ENCODE measurements around the gene CXCL1.

DNA sequence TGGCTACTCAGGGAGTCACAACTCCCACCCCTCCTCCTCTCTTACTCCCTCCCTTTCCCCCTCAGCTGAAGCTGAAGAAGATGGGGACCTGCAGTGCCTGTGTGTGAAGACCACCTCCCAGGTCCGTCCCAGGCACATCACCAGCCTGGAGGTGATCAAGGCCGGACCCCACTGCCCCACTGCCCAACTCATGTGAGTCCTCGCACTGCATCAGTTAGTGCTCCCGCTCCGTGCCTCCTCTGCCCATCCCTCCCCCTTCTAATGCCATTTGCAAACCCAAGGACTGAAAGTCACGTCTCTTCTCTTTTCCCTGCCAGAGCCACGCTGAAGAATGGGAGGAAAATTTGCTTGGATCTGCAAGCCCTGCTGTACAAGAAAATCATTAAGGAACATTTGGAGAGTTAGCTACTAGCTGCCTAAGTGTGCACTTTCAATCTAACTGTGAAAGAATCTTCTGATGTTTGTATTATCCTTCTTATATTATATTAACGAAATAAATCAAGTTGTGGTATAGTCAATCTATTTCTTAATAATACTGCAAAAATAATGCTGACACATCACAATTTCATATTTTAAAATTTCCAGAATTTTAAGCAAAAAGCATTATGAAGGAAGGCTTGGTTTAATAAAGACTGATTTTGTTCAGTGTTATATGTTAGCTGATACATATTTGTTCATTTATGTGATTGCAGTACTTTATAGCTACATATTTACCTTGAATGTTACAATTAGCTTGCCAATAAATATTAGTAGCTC is 15.3 kb upstream of the CXCL1 start:
- TF ChIP-seq, protein P1, sequence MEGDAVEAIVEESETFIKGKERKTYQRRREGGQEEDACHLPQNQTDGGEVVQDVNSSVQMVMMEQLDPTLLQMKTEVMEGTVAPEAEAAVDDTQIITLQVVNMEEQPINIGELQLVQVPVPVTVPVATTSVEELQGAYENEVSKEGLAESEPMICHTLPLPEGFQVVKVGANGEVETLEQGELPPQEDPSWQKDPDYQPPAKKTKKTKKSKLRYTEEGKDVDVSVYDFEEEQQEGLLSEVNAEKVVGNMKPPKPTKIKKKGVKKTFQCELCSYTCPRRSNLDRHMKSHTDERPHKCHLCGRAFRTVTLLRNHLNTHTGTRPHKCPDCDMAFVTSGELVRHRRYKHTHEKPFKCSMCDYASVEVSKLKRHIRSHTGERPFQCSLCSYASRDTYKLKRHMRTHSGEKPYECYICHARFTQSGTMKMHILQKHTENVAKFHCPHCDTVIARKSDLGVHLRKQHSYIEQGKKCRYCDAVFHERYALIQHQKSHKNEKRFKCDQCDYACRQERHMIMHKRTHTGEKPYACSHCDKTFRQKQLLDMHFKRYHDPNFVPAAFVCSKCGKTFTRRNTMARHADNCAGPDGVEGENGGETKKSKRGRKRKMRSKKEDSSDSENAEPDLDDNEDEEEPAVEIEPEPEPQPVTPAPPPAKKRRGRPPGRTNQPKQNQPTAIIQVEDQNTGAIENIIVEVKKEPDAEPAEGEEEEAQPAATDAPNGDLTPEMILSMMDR (IDR thresholded peaks at IDR 0.05), result no peak
- no peak for TF ChIP-seq POLR2A (IDR thresholded peaks at IDR 0.05)
